HAP-1 (cell line): ENCODE measurements around the gene THEM4.
"Not testable (repeated sequence)": the region's sequence is repeated elsewhere in the genome, so short reads cannot be mapped to it uniquely, and the experiment has no call there.

Experiments
- DNase-seq, 2 experiments: peaks; one replicate each; pipeline ENCODE4 v3.0.0-alpha.2; 2016 to 2020; ENCODE audit warnings: low spot score in 2 of 2
- H3K27me3 ChIP-seq: fragments of 250-450 bp; sonication (Bioruptor Pico); 2 replicates; pipeline ENCODE4 v1.5.1; 2020; ENCODE audit warnings: low read depth, mild to moderate bottlenecking, moderate library complexity
- H3K36me3 ChIP-seq: fragments of 250-450 bp; sonication (Bioruptor Pico); replicated peaks from 2 replicates; pipeline ENCODE4 v1.5.1; 2020; ENCODE audit warnings: mild to moderate bottlenecking
- H3K4me1 ChIP-seq: fragments of 250-450 bp; sonication (Bioruptor Pico); 2 replicates; pipeline ENCODE4 v1.5.1; 2020; ENCODE audit warnings: mild to moderate bottlenecking
- H3K4me3 ChIP-seq: fragments of 250-450 bp; sonication (Bioruptor Pico); 2 replicates; pipeline ENCODE4 v1.5.1; 2020; ENCODE audit warnings: mild to moderate bottlenecking, moderate library complexity
- H3K9me3 ChIP-seq: fragments of 250-450 bp; sonication (Bioruptor Pico); 2 replicates; pipeline ENCODE4 v1.5.1; 2020; ENCODE audit warnings: mild to moderate bottlenecking, moderate library complexity
- in situ Hi-C: fragments of 300-500 bp; cut with MboI; formaldehyde crosslinking; loops from 3 replicates; pipeline ENCODE4 v1.14.3; 2020; ENCODE audit warnings: low sequenced_read_pairs, inconsistent platforms, mixed read lengths

Gene THEM4

DNA sequence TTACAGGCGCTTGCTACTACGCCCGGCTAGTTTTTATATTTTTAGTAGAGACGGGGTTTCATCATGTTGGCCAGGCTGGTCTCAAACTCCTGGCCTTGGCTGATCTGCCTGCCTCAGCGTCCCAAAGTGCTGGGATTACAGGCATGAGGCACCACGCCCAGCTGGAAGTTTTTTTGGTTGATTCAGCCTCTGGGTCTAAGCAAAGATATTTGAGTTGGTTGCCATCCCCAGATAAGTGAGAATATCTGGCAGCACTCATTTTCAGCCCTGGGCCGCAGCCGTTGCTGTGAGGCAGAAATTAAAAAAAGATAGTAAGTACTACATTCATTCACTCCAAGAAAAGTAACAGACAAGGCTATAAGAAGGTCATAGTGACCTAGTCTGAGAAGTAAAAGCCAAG lies 53.8 kb downstream of the THEM4 start:
- DNase-seq, H3K27me3 ChIP-seq, in situ Hi-C loops, H3K9me3 ChIP-seq, H3K36me3 ChIP-seq, H3K4me3 ChIP-seq, H3K4me1 ChIP-seq: not testable (repeated sequence)

GRCh38 chr1:151854658-151855057 lies 54.7 kb downstream of the THEM4 start:
- Histone ChIP-seq H3K9me3 (no peaks in the 10 kb centered on the region), H3K4me3 (no peak overlapping the region), H3K4me1 (no peaks in the 10 kb centered on the region), H3K27me3 (peaks cover 10% of the 10 kb centered on the region; the same call in 1 of the 2 replicates), H3K36me3 (no peaks in the 10 kb centered on the region)
- no peak for DNase-seq
- in situ Hi-C loops, result no loop called here

DNA sequence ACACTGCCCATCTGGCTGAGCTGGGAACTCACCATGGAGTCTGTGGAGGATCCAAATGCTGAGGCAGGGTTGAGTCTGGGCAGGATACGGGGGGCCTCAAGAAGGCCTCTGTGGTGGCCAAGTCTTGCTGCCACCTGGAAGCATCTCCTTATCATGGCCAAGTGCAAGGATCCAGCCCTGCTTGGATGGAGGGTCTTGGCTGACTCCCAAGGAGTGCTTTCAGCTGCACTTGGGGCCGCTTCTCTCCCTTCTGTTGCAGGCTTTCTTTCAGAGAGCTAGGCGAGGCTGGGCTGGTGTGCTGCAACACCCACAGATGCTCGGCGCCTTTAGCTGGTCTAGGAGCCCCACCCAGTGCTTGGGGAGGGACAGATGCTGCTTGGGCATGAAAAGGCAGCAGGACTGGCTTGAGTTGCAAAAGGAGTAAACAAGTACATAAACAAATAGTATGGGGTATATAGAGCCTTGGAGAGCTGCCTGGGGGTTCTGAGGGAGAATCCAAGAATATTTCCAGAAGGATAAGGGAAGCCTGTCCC lies 55.8 kb downstream of the THEM4 start, which contains the start of gene THEM5:
TSS of gene THEM5 (minus strand) at position 302 of the 533 bp plus-strand sequence. CDS start at position 155, 147 bp downstream.
- H3K4me3 ChIP-seq, result no peak within 1 kb of the TSS
- no peak for DNase-seq
- in situ Hi-C loops, result no loop called here
- H3K4me1 ChIP-seq, result no peaks in the 10 kb centered on the region
- no peaks in the 10 kb centered on the region for H3K9me3 ChIP-seq
- H3K27me3 ChIP-seq, result peaks cover 10% of the 10 kb centered on the region; the same call in 1 of the 2 replicates
- H3K36me3 ChIP-seq, result no peaks in the 10 kb centered on the region

- Histone ChIP-seq H3K4me1 (no peaks in the 10 kb centered on the region), H3K36me3 (no peaks in the 10 kb centered on the region), H3K4me3 (no peak overlapping the region), H3K9me3 (no peaks in the 10 kb centered on the region), H3K27me3 (peaks cover 10% of the 10 kb centered on the region; the same call in 1 of the 2 replicates)
- in situ Hi-C loops, result no loop called here
- DNase-seq, result no peak
Measured at GRCh38 chr1:151852733-151853132, 56.6 kb downstream of the THEM4 start.

- Histone ChIP-seq H3K4me1 (no peaks in the 10 kb centered on the region), H3K27me3 (peaks cover 10% of the 10 kb centered on the region; the same call in 1 of the 2 replicates), H3K36me3 (no peaks in the 10 kb centered on the region), H3K9me3 (no peaks in the 10 kb centered on the region), H3K4me3 (no peak overlapping the region)
- in situ Hi-C loops, result no loop called here
- no peak for DNase-seq
Measured at GRCh38 chr1:151851886-151852285, 57.4 kb downstream of the THEM4 start.

- Histone ChIP-seq H3K27me3 (peaks cover 10% of the 10 kb centered on the region; the same call in 1 of the 2 replicates), H3K4me3 (no peak overlapping the region), H3K9me3 (no peaks in the 10 kb centered on the region), H3K4me1 (no peaks in the 10 kb centered on the region), H3K36me3 (no peaks in the 10 kb centered on the region)
- no peak for DNase-seq
- in situ Hi-C loops, result no loop called here
Measured at GRCh38 chr1:151849871-151850270, 59.4 kb downstream of the THEM4 start.

DNA sequence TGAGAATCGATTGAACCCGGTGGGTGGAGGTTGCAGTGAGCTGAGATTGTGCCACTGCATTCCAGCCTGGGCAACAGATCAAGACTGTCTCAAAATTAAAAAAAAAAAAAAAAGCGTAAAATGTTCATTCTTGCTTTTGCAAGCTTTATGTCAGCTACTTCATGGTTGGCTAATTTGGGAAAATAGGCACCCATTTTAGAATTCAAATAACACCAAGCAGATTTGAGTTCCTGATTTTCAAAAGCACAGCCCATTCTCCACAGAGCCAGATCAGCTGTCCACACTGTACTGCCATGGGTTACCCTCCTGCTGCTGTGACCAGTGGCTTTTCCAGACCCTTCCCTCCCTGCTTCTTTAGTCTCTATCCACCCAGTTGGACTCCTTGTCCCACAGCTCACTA lies 60.2 kb downstream of the THEM4 start:
- H3K4me3 ChIP-seq, result no peak overlapping the region
- H3K27me3 ChIP-seq, result peaks cover 10% of the 10 kb centered on the region; the same call in 1 of the 2 replicates
- no peaks in the 10 kb centered on the region for H3K36me3 ChIP-seq
- in situ Hi-C loops, result no loop called here
- no peak for DNase-seq
- no peaks in the 10 kb centered on the region for H3K4me1 ChIP-seq
- H3K9me3 ChIP-seq, result no peaks in the 10 kb centered on the region

- Histone ChIP-seq H3K27me3 (peaks cover 10% of the 10 kb centered on the region; the same call in 1 of the 2 replicates), H3K36me3 (no peaks in the 10 kb centered on the region), H3K4me1 (no peaks in the 10 kb centered on the region), H3K4me3 (no peak overlapping the region), H3K9me3 (no peaks in the 10 kb centered on the region)
- in situ Hi-C loops, result no loop called here
- no peak for DNase-seq
Measured at GRCh38 chr1:151847867-151848596, 61.3 kb downstream of the THEM4 start.

DNA sequence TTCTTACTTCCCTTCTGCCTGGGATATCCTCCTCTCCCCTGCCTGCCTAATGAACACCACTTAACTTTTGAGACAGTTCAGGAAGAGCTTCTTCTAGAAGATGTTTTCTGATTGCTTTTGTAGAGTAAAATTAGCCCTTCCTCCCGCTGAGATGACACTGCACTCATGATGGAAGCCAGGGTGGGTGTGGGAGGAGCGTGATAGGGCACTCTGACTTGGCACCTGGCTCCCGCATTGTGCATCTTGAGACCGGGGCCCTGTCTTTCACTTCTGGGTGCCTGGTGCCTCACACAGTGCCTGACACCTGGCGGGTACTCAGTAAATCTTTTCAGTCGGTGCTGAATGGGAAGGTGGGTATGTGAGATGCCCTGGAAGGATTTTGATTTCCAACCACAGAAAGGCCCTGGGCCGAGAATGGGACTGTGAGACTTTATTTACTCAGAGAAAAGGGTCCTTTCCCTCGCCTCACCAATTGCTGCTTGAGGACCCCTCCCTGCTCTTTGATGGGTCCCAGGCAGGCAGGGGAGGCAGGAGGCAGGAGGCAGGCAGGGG lies 62.5 kb downstream of the THEM4 start:
- no peaks in the 10 kb centered on the region for H3K4me1 ChIP-seq
- no peak overlapping the region for H3K4me3 ChIP-seq
- H3K9me3 ChIP-seq, result no peaks in the 10 kb centered on the region
- in situ Hi-C loops, result no loop called here
- no peaks in the 10 kb centered on the region; the same call in 1 of the 2 replicates for H3K27me3 ChIP-seq
- H3K36me3 ChIP-seq, result no peaks in the 10 kb centered on the region
- no peak for DNase-seq

DNA sequence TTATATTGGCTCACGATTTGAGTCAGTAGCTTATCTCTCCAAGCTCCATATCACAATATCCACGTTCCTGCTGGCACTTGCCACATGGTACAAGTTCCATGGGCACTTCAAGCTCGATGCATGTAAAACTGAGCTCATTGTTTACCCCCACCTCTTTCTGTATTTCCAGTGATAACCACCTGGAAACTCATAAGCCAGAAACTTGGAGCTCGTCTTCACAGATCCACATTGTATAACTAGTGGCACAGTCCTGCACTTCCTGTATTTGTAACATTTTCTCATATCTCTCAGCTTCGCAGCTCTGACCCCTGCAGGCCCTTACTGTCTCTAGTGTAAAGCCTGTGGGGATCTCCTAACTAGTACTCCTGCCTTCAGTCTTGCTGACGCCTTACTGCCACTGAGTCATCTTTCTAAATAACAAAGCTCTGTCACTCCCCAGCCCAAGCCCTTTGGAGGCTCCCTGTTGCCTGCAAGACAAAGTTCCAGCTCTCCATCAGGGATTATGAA lies 63.2 kb downstream of the THEM4 start:
- H3K4me1 ChIP-seq, result no peaks in the 10 kb centered on the region
- no peaks in the 10 kb centered on the region for H3K36me3 ChIP-seq
- no peaks in the 10 kb centered on the region for H3K9me3 ChIP-seq
- DNase-seq, result no peak
- H3K4me3 ChIP-seq, result no peak overlapping the region
- no peaks in the 10 kb centered on the region; the same call in 1 of the 2 replicates for H3K27me3 ChIP-seq
- in situ Hi-C loops, result no loop called here

DNA sequence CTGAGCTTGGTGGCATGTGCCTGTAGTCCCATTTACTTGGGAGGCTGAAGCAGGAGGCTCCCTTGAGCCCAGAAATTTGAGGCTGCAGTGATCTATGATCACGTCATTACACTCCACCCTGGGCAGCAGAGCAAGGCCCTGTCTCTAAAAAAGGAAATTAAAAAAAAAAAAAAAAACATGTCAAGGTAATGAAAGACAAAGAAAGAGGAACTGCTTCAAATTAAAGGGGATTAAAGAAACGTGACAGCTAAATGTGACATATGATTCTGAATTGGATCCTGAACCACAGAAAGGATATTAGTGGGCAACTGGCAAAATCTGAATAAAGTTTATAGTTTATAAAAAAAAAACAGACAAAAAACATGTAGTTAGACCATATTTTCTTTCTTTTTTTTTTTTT lies 65.9 kb downstream of the THEM4 start:
- in situ Hi-C loops, result no loop called here
- no peaks in the 10 kb centered on the region; the same call in 1 of the 2 replicates for H3K9me3 ChIP-seq
- H3K27me3 ChIP-seq, result no peaks in the 10 kb centered on the region
- no peak overlapping the region for H3K4me3 ChIP-seq
- H3K36me3 ChIP-seq, result no peaks in the 10 kb centered on the region
- H3K4me1 ChIP-seq, result no peaks in the 10 kb centered on the region
- DNase-seq, result no peak

GRCh38 chr1:151841141-151841540 lies 68.2 kb downstream of the THEM4 start:
- no peaks in the 10 kb centered on the region for H3K4me1 ChIP-seq
- no peak for DNase-seq
- no peak overlapping the region for H3K4me3 ChIP-seq
- no peaks in the 10 kb centered on the region for H3K27me3 ChIP-seq
- no peaks in the 10 kb centered on the region; the same call in 1 of the 2 replicates for H3K9me3 ChIP-seq
- in situ Hi-C loops, result no loop called here
- H3K36me3 ChIP-seq, result no peaks in the 10 kb centered on the region

DNA sequence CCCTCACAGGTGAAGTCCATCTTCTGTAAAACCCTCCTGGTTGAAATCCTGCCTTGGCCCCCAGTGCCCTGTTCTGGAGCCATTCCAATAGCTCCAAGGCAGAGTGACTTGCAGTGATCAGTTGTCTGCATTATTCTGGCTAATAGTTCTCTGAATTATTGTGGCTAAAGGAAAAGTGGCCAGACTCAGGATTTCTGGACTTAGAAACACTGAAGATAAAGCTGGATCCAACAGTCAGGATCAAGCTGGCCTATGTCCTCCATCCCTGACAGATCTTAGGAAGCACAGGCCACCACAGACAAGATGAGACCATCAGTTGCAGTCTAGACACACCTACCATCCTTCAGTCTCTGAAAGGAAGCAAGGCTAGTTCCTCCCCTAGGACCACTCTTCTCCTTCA lies 68.9 kb downstream of the THEM4 start:
- Histone ChIP-seq H3K4me3 (no peak overlapping the region), H3K9me3 (no peaks in the 10 kb centered on the region; the same call in 1 of the 2 replicates), H3K4me1 (no peaks in the 10 kb centered on the region), H3K27me3 (no peaks in the 10 kb centered on the region), H3K36me3 (no peaks in the 10 kb centered on the region)
- no peak for DNase-seq
- in situ Hi-C loops, result no loop called here
